ENCODE data around the gene CCDC97.

CCDC97 gene

DNA sequence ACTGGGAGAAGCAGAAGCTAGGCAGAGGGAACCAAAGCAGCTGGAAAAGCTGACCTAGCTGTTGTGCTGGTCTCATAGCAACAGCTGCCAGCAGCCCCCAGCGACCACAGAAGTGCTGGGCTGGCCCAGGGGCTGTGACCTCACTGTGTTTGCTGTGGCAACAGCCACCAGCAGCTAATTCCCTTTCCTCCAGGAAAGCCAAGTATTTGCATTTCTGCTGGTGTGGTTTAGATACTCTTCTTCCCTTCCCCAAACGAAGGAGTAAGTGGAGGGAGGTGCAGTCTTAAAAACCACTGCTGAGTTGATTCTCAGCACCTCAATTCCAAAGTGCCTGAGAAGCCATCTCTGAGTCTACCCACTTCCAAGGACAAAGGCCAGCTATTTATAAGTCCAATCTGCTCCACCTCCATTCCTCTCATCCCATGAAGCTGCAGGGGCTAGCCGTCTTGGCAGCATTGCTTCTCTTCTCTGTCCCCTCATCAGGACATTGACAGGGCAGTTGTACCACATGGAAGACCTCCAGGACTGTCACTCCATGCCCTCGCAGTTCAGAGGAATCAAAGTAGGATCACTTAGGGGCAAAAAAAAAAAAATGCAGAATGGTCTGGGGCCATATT is 11.5 kb upstream of the CCDC97 start:
- DNase-seq: peak; percentile 43

DNA sequence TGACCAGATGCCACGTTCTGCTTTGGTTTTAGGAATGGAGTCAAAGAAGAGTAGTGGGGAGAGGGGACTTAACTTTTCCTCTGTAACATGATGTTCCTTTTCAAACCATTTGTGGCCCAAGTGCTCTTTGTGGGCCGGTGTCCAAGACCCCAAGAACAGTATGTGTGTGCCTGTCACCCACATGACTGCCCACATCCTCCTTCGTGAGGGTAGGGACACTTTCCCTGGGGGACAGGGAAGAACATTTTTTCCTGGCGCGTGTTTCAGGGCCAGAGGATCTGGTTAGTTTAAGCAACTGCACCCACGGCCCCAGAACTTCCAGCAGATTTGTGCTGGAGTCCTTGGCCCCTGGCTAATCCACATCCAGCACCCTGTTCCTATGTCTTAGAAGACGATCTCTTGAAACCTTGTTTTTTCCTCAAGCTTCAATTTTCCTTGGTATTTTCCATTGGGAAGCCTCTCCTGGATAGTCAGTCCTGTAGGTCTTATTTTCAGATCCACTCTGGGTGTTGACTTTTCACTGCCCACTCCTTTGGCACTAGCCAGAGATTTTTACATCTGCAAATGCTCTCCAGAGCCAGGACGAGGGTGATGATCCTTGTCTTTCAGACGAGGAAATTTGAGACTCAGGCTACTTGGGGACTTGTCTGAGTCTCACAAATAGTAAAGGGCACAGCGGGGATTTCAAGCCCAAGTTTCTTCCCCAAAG is 10.8 kb upstream of the CCDC97 start:
- DNase-seq: no peak

DNA sequence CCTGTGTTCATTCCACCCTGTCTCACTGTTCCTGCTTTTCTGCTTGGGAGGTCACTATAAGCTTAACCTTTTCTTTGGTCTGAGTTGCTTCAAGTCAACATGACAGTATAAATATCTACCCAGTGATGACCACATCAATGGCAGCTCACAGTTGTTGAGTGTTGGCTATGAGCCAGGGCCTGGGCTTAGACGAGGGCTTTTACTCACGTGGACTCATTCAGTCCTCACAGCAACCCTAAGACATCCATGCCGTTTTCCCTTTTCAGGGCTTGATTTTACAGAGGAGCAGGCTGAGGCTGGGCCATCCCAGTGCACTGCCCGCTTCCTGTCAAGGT is 10.2 kb upstream of the CCDC97 start:
- DNase-seq: peak; percentile 39

GRCh38 chr19:41300555-41300954 is 9.4 kb upstream of the CCDC97 start:
- DNase-seq: no peak

DNA sequence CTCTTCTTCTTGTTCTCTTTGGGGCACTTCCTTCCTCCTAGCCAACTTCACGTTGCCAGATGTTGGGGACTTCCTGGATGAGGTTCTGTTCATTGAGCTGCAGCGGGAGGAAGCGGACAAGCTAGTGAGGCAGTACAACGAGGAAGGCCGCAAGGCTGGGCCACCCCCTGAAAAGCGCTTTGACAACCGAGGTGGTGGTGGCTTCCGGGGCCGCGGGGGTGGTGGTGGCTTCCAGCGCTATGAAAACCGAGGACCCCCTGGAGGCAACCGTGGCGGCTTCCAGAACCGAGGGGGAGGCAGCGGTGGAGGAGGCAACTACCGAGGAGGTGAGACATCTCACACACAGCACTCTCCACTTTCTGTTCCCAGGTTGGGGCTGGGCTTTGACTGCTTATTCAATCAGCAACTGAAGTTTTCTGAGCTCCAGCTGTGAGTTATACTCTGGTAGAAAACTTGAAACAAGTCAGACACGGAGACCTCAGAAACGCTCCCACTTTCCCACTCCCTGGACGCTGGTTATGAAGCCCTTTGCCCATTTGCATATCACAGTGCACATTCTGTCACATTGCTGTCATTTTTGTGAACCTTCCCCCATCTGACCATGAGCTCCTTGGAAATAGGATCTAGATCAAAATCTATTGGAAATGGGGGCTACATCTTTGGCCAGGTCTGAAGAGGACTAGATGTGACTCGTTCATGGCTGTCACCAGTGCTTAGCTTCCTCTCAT is 7.2 kb upstream of the CCDC97 start:
- DNase-seq: no peak

- no peak for DNase-seq
These were observed 6.0 kb upstream of the CCDC97 start for GRCh38 chr19:41303954-41304353.

DNA sequence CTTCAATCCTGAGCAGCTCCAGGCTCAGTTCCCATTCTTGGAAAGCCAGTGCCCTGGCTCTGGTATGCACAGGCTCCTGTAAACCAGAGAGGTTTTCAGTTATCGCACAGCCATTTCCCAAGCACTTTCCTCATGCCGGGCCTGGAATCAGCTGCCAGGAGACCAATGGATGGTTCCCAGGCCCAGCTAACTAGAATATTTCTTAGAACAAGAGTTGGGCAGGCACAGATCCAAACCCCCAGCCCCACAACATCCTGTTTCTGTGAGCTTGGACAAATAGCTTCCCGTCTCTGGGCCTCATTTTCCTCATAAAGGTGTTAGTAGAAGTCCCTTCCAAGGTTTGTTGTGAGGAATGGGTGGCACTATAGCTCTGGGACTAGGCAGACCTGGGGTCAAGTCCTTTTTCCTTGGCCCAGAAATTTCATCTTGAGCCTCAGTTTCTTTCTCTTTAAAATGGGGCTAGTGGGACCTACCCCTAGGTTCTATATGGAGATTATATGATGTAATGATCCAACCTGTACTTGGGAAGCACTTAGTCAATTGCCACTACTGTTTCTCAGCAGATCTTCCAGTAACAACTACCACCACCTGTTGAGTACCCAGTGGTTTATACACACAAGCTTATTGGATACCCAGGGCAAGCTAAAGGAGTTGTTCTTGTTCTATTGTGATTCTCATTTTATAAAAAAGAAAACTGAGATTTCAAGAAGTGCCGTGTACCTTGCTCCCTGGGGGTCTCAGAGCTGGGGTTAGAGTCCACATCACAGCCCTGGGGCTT is 5.1 kb upstream of the CCDC97 start:
- no peak for DNase-seq

DNA sequence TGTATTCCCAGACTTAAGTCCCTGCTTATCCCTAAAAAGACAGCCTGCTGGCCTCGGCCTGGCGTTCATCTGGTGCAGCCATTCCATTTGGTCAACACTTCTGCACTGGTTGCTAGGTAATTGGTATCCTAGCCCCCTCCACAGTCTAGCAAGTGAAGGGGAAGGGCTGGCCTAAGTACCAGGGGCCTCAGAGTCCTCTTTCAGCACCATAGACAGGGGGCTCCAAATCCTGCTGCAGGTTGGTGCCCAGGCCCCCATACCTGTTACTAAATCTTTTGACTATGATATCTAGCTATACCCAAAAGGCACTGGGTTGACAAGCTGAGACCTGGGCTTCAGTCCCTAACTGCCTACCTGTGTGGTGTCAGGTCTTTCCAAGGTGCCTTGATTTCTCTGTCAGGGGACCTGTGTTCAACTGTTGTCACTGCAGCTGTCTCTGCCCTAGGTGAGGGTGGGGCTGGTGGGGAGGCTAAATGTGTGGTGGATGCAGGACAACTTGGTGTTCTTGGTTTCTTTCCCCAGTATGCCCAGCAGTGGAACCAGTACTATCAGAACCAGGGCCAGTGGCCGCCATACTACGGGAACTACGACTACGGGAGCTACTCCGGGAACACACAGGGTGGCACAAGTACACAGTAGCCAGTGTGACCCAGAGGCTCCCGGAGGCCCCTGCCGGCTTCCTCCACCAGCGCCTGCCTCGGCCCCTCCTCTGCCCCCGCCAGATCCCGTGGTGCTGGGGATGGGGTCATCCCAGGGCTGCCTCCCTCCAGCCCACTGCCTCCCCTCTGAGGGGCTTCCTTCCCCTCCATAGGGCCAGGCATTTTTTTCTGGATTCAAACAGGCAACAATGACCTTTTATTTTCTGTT is 3.8 kb upstream of the CCDC97 start:
- no peak for DNase-seq

- no peak for DNase-seq
These were observed 2.7 kb upstream of the CCDC97 start for GRCh38 chr19:41307090-41307875.

GRCh38 chr19:41307954-41308449 is 2.0 kb upstream of the CCDC97 start:
- no peak for DNase-seq

GRCh38 chr19:41308450-41309179 is 1.4 kb upstream of the CCDC97 start:
- DNase-seq: peak; percentile 86

GRCh38 chr19:41309180-41310032 is 566 bp upstream of the CCDC97 start:
- no peak for DNase-seq

DNA sequence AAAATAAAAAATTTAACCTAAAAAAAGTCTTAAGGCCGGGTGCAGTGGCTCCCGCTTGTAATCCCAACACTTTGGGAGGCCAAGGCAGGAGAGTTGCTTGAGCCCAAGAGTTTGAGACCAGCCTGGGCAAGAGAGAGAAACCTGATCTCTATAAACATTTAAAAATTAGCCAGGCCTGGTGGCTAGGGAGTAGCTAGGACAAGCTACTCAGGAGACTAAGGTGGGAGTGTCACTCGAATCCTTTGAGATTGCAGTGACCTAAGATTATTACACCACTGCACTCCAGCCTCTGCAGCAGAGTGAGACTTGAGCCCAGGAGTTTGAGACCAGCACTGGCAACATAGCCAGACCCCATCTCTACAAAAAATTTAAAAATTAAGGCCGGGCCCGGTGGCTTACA is 1.1 kb downstream of the CCDC97 start:
- no peak for DNase-seq

- no peak for DNase-seq
These were observed 1.6 kb downstream of the CCDC97 start for GRCh38 chr19:41311613-41312012.

GRCh38 chr19:41316306-41316920 is 6.4 kb downstream of the CCDC97 start:
- DNase-seq: no peak

GRCh38 chr19:41318696-41319499 is 8.9 kb downstream of the CCDC97 start:
- DNase-seq: no peak

DNA sequence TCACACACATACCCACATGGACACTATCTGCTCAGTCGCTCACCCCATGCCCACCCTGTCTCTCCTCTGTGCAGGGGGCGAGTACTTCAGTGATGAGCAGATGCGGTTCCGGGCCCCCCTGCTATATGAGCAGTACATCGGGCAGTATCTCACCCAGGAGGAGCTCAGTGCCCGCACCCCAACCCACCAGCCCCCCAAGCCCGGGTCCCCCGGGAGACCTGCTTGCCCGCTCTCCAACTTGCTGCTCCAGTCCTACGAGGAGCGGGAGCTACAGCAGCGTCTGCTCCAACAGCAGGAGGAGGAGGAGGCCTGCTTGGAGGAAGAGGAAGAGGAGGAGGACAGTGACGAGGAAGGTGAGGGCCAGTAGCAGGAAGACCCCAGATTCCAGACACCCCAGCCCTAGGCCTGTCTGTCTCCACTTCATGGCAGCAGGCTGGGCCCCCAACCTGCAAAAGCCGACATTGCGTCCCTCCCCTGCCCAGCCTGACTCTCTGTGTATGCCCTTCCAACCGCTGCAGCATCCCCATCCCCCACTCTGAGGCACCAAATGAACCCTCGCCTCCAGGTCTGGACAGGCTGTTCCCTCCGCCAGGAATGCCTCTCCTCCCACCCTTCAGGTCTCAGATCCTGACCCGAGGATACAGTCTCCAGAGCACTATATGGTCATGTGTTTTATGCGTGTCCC is 9.7 kb downstream of the CCDC97 start:
- DNase-seq: no peak

DNA sequence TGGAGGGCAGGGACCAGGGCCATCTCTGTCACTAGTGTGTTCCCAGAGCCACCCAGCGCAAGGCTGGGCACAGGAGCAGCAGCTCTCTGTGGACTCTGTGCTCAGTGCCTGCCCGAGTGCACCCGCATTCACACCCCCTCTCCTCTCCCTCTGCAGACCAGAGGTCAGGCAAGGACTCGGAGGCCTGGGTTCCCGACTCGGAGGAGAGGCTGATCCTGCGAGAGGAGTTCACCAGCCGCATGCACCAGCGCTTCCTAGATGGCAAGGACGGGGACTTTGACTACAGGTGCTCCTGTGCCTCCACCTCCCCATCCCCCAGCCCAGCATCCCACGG is 10.2 kb downstream of the CCDC97 start:
- DNase-seq: no peak

Data from fibroblast of skin of right quadriceps (primary cell).